LHCN-M2 (cell line): ENCODE data around the gene ABCA3. TPM values are rescaled to one million over a fixed set of nuclear protein-coding genes. Genes with fewer than 3 reads are reported as not detected.

Experiments
- DNase-seq: peaks from one replicate; pipeline ENCODE4 v3.0.0-alpha.2; 2012; ENCODE audit warnings: low read depth
- total RNA-seq: library from RNA; depleted of rRNA; stranded (reverse); fragments of >200 nt; gene quantifications from 2 replicates; pipeline ENCODE4 v1.2.3, GENCODE V29; 2014

The ABCA3 gene
- total RNA-seq, 1 experiment from 2014 or later = 0.29 TPM

DNA sequence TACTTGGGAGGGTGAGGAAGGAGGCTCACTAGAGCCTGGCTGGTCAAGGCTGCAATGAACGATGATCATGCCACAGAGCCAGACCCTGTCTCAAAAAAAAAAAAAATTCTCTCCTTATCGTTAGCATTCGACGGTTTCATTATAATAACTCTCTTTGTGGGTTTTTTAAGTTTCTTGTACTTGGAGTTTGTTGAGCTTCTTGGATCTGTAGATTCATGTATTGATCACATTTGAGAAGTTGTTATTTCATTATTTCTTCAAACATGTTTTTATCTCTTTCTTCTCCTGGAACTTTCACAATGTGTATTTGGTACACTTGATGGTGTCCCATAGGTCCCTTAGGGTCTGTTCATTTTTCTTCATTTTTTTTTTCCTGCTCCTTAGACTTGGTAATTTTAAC, 16.8 kb upstream of the ABCA3 start:
- DNase-seq = no peak

DNA sequence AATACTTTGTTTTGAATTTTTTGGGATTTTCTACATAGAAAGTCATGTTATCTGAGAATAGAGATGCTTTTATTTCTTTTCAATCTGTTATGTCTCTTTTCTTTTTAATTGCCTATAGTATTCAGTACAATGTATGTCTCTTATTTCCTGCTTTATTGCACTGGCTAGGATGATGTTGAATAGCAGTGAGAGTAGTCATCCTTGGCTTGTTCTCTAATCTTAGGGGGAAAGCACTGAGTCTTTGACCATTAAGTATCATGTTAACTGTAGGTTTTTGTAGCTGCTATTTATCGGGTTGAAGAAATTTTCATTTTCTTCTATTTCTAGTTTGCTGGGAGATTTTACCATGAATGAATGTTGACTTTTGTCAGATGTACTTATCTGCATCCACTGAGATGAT, 10.0 kb upstream of the ABCA3 start:
- DNase-seq = no peak

DNA sequence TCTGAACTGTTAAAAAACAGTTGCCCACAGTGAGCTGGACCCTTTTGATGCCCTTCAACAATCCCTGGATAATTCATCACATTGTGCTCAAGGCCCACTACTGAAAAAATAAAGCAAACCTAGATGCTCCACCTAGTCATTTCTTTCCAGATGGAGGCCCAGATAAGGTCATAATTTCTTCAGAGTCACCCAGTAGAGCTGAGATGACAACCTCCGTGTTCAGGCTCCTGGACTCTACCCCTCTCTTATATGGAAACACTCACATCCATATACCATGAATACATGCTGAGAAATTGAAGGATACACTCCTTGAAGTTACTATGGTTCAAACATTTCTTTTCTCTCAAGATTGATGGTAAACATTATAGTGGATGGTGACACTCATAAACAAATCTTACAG, 2.7 kb upstream of the ABCA3 start:
- DNase-seq = no peak

DNA sequence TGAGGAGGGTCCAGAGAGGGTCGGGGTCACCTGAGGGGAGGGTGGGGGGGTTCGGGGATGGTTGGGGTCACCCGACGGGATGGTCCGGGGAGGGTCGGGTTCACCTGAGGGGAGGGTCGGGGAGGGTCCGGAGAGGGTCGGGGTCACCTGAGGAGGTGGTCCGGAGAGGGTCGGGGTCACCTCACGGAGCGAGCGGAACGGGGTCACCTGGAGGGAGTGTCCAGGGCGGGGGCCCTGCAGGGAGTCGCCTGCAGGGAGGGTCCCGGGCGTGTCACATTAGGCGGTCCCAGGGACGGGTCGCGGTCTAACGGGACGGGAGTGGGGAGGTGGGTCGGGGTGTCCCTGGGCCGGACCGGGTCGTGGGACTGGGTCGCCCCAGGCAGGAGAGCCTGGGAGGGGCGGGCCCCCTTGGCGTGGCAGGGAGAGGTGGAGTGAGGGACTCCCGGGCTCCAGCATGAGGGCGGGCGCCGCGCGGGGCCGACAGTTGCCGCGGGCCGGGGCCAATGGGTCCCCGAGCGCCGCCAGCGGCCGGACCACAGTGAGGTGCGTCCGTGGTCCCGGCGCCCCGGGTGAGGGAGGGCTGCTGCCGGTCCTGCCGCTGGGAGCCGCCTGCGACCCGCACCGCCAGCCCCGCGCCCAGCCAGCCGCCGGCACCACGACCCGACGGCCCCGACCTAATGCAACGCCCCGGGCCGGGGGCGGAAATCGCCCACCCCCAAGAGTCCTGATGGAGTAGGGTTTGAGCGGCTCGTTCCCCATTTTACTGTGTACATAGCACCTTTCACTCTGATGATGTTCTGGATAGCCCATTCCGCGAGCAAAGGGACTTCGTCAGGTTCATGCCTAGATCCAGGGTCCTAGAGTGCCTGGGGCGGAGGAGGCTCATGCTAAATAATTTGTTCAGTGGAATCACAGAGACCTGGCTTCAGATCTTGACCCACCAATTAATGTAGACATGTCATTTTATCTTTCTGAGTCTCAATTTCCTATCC, 1.2 kb upstream of the ABCA3 start:
- no peak for DNase-seq

DNA sequence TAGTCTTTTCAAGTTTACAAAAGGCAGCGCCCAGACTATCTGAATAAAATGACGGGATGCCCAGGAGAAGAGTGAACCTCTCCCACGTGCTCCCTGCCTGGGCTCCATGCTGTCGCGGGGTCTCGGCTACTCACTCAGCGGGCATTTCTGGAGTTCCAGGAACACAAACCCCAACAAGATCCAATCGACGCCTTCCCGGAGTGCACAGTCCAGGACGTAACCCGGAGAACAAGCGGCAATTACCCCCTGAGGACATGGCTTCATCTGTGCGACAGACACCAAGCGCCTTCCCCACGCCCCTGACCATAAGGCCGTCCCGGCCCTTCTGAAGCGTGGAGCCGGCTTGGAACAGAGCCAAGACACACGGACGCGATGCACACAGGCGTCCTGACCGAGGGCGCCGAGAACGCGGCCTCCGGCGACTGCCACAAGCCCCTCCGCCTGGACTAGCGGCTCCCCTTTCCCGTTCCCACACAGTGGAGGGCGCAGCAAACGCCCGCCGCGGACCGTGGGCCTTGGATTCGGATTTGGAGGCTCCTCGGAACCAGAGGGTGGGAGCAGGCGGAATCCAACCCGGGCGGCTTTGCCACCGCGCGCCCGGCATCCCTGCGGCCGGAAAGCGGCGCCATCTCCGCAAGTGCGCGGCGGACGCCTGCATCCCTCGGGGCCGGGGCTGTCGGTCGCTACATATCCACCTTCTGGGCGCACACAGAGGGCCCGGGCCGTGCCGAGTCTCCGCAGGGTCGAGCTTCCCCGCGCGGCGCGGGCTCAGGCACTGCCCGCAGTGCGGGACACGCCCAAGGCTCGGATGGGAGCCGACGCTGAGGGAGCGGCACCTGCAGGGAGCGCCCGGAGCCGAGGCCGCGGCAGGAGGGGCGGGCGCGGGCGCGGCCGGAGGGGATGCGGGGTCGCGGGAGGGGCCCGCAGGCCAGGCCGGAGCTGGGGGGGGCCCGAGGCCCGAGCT, 725 bp downstream of the ABCA3 start:
- no peak for DNase-seq

DNA sequence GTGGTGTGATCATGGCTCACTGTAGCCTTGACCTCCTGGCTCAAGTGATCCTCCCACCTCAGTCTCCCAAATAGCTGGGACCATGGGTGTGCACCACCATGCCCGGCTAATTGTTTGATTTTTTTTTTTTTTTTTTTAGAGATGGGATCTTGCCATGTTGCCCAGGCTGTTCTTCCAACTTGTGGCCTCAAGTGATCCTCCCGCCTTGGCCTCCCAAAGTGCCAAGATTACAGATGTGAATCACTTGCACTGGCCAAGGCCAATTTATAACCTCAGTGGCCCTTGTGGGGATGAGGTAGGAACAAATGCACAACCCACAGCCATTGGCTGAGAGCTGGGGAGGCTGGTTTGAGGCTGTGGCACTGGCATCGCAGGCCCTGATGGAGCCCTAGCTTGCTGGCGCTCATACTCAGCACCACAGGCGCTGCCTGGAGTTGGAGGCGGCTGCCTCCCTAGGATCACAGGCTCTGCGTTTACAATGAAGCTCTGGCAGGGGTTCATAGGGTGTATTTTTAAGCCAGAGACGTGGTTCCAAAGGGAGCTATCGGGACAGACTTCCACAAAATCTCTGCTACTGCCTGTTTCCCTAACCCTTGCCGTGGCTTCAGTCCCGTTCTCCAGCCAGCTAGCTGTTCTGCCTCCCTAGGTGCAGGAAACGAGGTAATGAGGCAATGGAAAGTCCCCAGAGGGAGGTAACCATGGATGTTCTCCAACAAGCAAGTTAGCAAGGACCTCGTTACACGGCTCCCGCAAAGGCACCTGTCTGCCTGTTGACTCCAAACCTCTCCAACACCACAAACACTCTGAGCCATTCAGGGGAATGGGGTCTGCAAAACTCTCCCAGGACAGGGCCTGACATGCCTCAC, 2.9 kb downstream of the ABCA3 start:
- no peak for DNase-seq

DNA sequence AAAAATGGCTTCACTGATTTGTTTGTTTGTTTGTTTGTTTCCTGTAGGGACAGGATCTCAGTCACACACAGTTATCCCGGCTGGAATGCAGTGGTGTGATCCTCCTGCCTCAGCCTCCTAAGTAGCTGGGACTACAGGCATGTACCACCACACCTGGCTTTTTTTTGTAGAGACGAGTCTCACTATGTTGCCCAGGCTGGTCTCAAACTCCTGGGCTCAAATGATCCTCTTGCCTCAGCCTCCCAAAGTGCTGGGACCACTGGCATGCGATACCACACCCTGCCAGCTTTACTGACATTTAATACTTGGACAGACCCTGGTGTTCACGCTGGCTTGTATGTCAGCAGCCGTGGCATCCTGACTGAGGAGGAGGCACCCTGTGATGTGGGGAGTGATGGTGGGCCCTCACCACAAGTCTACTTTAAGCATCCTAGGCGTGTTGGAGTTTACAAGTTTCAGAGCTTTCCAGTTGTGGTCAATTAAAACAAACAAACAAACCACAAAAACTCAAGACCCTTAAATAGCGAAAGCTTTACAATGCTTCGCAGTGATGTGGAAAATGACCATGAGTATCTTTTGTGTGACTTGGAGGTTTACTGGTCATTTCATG, 5.1 kb downstream of the ABCA3 start:
- DNase-seq = no peak

DNA sequence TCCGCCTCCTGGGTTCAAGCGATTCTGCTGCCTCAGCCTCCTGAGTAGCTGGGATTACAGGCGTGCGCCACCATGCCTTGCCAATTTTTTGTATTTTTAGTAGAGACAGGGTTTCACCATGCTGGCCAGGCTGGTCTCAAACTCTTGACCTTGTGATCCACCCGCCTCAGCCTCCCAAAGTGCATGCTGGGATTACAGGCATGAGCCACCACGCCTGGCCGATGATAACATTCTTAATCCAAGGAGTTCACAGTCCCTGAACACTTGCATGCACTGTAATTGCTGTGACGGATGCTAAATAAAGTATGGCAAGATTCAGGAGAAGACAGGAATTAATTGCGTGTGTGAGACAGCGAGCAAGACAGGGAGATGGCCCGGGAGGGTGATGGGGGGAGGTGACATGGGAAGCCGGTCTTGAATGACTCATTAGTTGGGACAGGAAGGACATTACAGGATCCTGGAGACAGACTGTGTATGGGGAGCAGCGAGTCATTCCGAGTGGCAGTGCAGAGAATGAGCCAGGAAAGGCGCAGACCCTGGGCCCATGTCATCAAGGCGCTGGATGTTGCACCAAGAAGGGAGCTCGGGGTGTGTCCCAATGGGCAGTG, 6.7 kb downstream of the ABCA3 start:
- no peak for DNase-seq

DNA sequence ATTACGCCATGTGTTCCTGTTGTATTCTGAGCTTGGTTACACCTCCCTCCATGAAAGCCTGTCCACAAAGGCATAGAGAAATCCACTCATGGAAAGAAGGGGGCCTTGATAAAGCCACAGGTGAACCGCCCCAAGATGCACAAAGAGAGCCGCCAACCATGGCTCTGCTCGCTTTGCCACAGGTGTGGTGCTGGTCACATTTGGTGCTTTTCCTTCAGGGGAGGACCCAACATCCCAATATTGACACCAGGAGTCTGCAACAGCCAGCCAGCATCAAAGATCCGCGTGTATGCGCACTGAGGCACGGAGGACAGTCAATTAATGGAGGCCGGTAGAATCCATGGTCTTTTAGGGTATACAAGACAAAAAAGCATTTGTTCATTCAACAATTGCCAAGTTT, 7.3 kb downstream of the ABCA3 start:
- no peak for DNase-seq

DNA sequence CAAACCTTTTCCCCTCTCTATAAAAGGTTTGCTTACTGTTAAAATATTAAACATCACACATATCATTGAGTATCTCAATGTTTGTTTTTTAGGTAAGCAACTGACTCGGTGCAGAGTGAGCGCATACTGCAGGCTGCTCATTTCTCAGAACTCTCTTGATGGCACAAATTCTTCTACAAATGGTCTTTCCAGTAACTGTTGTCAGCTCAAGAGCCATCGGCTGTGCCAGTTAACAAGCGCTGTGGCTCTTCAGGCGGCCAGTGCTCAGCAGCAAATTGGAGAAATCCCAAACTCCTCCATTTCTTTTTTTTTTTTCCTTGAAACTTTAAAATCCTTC, 8.6 kb downstream of the ABCA3 start:
- DNase-seq = no peak

DNA sequence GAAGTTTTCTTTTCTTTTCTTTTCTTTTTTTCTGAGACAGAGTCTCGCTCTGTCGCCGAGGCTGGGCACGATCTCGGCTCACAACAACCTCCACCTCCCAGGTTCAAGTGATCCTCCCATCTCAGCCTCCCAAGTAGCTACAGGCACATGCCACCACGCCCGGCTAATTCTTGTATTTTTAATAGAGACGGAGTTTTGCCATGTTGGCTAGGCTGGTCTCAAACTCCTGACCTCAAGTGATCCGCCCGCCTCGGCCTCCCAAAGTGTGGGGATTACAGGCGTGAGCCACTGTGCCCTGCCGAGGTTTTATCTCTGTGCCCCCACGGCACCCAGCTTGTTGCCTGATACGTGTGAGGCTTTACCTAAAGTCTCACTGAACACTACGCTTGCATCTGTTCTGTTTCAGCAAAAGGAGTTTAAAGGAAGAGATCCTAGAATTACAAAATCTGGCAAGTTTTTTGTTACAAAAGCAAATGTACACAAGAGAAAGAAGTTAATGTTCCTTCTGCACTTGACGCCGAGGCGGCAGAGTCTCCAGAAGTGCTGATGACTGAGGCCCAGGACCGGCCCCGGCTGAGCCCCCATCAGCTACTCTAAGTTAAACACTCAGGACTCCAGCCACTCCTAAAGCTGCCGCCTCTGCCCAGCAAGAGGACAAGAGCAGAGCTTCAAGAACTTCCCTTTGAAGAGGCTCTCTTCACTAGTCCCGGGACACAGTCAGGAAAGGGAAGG, 9.2 kb downstream of the ABCA3 start:
- DNase-seq = no peak

DNA sequence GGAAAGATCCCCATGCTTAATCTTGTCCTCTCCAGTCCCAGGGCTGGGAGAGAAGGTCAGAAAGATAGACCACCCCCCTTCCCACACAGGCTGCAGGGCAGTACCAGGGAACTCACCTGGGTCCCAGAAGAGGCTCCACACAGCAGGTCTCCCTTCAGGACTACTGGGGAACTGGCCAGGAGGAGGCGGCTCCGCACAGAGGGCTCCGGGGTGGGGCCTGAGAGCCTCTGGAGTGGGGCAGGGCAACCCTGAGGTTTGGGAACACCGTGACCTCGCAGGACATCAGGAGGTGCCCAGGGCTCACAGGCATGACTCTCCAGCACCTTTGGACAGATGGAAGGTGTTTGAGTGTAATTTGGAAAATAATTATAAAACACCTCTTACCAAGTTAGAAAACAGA, 11.0 kb downstream of the ABCA3 start:
- no peak for DNase-seq

DNA sequence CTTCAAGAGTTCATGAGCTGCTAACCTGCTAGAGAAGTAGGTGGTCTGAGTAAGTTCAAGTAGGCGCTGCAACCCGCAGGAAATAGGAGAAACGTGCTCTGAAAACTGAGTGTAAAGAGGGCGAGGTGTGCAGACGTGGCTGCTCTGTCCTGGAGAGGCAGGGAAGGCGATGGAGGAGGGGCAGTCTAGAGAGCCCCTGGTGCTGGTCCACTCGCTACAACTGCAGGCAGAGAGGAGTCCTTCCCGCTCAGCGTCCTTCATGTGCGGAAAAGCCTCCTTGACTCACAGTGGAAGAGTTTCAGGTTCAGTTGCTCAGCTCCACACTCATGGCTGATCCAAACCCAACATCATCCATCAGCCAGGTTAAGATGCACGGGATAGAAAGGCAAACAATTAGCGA, 12.1 kb downstream of the ABCA3 start:
- DNase-seq = no peak

DNA sequence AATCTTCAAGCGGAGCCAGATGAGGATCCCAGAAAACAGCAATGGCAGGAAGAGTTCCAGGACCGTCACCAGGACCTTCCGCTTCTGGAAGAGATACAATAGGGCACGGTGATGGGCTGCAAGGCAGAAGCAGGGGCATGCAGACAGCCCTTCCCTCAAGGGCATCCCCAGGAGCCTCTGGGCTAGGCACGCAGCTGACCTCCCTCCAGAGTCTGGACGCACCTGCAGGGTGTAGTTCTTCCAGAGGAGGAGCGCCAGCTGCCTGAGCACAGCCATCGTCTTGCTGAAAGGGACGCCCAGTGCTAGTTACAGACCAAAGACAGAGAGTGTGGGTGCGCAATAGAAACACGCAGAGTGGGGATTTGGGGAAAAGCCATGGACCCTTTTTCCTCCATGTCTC, 14.3 kb downstream of the ABCA3 start:
- DNase-seq = no peak

DNA sequence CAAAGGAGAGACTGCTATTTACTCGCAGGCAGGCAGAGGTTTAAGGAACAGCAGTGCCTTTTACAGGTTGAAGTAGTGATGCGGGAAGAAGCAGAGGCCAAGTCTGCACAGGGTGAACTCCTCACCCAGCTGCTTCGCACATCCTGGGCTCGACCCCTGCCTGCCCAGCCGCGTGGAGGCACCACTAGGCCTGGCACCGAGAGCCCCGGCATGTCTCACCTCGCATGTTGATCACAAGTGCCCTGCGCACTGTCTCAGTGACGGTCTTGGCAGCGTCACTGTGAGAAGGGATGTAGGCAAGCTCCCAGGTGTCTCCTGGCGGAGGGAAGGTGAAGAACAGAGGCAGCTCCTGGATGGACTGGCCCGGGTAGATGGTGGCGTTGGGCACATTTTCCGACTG, 14.7 kb downstream of the ABCA3 start:
- DNase-seq = no peak

DNA sequence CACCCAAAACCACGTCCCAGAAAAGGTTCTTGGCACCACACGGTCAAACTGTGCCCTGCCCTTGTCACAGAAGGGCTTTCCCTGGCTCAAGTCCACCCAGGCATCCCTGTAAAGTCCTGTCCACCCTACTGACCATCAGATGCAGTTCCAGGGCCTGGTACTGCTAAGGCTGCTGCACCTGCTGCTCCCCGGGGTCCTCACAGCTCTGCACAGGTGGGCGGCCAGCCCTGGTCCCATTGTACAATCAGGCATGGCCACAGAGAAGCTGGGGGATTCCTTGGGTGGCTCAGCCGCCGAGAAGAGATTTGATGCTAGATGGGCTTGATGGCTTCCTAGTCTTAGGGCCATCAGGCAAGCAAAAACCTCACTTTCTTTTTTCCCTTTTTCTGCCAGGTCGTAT, 15.3 kb downstream of the ABCA3 start:
- DNase-seq = no peak

DNA sequence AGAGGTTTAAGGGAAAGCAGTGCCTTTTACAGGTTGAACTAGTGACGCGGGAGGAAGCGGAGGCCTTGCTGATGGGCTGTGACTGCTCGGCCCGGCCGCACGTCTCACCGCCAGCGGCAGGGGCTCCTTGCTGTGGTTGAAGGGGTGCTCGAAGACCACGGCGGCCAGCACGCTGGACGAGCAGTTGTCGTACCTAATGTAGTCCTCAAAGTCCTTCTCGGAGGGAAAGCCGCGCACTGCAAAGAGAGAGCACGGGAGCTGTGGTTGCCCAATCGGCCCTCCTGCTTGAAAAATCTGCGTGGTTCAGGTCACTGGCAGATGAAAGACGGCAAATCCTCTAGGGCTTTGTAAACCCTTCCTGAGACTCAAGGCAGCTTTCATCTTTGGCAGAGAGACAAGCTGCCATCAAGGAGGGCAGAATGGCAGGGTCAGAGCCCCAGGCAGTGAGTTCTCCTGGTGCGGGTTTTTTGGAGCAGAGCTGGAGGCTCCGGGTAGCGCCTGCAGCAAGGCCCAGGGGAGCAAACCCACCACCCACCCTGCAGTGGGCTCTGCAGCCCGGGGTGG, 16.1 kb downstream of the ABCA3 start:
- DNase-seq = no peak

DNA sequence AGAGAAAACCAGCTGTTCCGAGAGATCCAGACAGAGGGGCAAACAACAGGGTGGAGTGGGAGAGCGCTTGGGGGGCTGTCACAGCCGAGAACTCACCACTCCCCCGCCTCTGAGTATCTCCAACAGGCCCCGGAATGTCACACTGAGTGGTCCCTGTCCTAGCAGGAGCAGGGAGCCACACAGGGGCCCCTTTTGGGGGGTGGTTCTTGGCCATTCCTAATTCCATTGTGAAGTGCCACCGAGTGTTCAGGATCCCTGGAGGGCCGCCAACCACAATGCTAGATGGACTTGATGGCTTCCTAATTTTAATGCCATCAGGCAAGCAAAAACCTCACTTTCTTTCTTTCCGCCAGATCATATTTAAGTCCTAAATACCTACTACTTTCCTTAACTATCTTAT, 16.8 kb downstream of the ABCA3 start:
- DNase-seq = no peak

DNA sequence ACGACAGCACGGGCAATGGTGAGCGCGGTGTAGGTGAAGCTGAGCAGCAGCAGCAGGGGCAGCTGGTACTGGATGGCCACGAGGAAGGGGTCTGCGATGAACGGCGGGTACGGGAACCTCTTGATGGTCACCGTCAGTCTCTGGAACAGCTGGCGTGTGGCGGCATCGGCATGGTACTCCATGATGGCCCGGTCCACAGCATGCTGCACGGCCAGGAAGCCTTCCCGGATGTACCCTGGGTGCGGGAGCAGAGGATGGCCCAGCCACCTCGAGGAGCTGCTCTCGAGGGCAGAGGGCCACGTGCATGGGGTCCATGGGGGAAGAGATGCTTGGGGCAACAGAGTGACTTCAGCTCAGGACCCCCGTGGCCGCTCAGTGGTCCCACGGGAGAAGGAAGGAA, 20.9 kb downstream of the ABCA3 start:
- no peak for DNase-seq
